ENCODE measurements around the gene PGGT1B. TPM values are rescaled to one million over a fixed set of nuclear protein-coding genes. Genes with fewer than 3 reads are reported as not detected.

The PGGT1B gene
- total RNA-seq, 4 donors from 2014 or later = 2.3 to 35.5 (median 19.3) TPM

DNA sequence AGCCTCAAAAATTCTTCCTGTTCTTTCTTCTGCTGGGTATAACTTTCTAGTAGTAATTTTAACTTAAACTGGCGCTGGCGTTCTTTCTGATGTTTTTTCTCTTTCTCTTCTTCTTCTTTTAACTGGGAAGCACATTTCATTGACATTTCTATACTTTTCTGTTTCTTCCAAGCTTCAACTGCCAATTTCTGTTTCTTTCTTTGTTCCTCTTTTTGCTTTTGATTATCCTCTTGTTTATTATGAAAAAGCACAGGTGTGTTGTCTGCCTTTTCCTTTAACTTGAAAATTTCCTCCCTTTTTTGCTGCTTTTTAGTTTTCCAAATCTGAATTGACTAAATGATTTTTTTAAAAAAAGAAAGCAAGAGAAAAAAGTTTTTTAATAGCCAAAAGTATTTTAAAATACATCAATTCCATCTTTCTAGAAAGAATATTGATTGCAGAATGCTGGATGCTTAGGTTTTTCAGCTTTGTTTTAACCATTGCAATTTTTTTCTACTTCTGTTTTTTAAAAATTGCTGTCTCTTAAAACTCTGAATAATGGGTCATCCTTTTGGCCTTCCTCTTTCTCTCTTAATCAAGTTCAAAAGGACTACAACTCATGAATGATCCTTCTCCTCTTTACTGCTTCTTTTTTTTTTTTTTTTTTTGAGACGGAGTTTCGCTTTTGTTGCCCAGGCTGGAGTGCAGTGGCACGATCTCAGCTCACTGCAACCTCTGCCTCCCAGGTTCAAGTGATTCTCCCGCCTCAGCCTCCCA lies 8.8 kb upstream of the PGGT1B start:
- intact Hi-C loops (cut with DNase I; ENCODE audit: low total_unique reads) = no loop called here
- Histone ChIP-seq H3K4me3 (no peak overlapping the region), H3K27ac (no peak overlapping the region), H3K4me1 (no peaks in the 10 kb centered on the region), H3K9me3 (no peaks in the 10 kb centered on the region), H3K27me3 (no peaks in the 10 kb centered on the region), H3K36me3 (peaks cover 0 to 2% of the 10 kb centered on the region in 2 donors)
- TF ChIP-seq CTCF (IDR thresholded peaks at IDR 0.05) = no peak
- no peak for DNase-seq

DNA sequence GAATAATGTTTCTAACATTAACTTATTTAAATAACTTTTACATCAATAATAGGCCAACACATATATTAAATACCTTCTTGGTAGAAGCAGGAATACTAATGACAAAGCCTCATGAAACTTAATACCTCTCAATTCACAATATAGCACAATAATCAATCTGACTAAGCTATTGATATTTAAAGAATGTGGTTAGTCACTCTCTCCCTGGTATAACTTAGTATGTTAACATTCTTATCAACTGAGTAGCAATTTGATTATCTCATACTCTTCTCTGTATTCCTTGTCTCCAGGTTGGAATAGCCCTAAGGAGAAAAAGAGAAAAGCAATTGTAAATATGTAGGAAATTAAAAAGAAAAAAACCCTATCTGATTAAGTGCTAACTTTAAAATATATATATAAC lies 4.9 kb upstream of the PGGT1B start:
- H3K4me3 ChIP-seq = no peak overlapping the region
- no peaks in the 10 kb centered on the region for H3K9me3 ChIP-seq
- no peak overlapping the region for H3K27ac ChIP-seq
- no peak for TF ChIP-seq POLR2A (IDR thresholded peaks at IDR 0.05)
- TF ChIP-seq CTCF (IDR thresholded peaks at IDR 0.05) = no peak
- H3K4me1 ChIP-seq = no peaks in the 10 kb centered on the region
- peaks cover 0 to 2% of the 10 kb centered on the region in 2 donors for H3K36me3 ChIP-seq
- no peaks in the 10 kb centered on the region for H3K27me3 ChIP-seq
- intact Hi-C loops (cut with DNase I; ENCODE audit: low total_unique reads) = no loop called here
- DNase-seq = no peak

GRCh38 chr5:115265220-115265619 lies 2.5 kb upstream of the PGGT1B start:
- Histone ChIP-seq H3K36me3 (peaks cover 0 to 1% of the 10 kb centered on the region in 2 donors), H3K9me3 (no peaks in the 10 kb centered on the region), H3K4me3 (no peak overlapping the region), H3K4me1 (no peaks in the 10 kb centered on the region), H3K27me3 (no peaks in the 10 kb centered on the region), H3K27ac (no peak overlapping the region)
- TF ChIP-seq CTCF (IDR thresholded peaks at IDR 0.05) = no peak
- TF ChIP-seq POLR2A (IDR thresholded peaks at IDR 0.05) = no peak
- intact Hi-C loops (cut with DNase I; ENCODE audit: low total_unique reads) = no loop called here
- DNase-seq = no peak

GRCh38 chr5:115264786-115265185 lies 2.1 kb upstream of the PGGT1B start:
- DNase-seq = no peak
- intact Hi-C loops (cut with DNase I; ENCODE audit: low total_unique reads) = no loop called here

GRCh38 chr5:115263078-115263380 lies 352 bp upstream of the PGGT1B start:
- intact Hi-C loops (cut with DNase I; ENCODE audit: low total_unique reads) = no loop called here
- H3K27me3 ChIP-seq = no peaks in the 10 kb centered on the region
- no peaks in the 10 kb centered on the region for H3K36me3 ChIP-seq
- no peaks in the 10 kb centered on the region for H3K4me1 ChIP-seq
- TF ChIP-seq CTCF (IDR thresholded peaks at IDR 0.05) = no peak
- TF ChIP-seq POLR2A (IDR thresholded peaks at IDR 0.05) = no peak
- no peaks in the 10 kb centered on the region for H3K9me3 ChIP-seq
- no peak for DNase-seq
- H3K27ac ChIP-seq = peak overlapping the region; percentile 69 to 80
- H3K4me3 ChIP-seq = peak overlapping the region; percentile 66 to 83

More at GRCh38 chr5:115264786-115265185, 2.1 kb upstream of the PGGT1B start:
- Histone ChIP-seq H3K27ac (no peak overlapping the region), H3K4me1 (no peaks in the 10 kb centered on the region), H3K4me3 (no peak overlapping the region), H3K27me3 (no peaks in the 10 kb centered on the region), H3K36me3 (no peaks in the 10 kb centered on the region), H3K9me3 (no peaks in the 10 kb centered on the region)
- TF ChIP-seq POLR2A (IDR thresholded peaks at IDR 0.05) (no peak), CTCF (IDR thresholded peaks at IDR 0.05) (no peak)

Data from uterus (tissue), 4 donors.